SKM-1 (cell line): ENCODE measurements around the gene PTTG1IP.

Experiments used
- DNase-seq: peaks from one replicate; lab custom pipeline; 2025; ENCODE audit not compliant: unreplicated experiment; lab: John Stamatoyannopoulos, UW

PTTG1IP gene

GRCh38 chr21:44849616-44850130 lies 23.8 kb downstream of the PTTG1IP start:
- DNase-seq = no peak

- DNase-seq = no peak
These were observed 24.5 kb downstream of the PTTG1IP start for GRCh38 chr21:44848821-44849521.

- no peak for DNase-seq
These were observed 26.0 kb downstream of the PTTG1IP start for GRCh38 chr21:44847261-44848056.

DNA sequence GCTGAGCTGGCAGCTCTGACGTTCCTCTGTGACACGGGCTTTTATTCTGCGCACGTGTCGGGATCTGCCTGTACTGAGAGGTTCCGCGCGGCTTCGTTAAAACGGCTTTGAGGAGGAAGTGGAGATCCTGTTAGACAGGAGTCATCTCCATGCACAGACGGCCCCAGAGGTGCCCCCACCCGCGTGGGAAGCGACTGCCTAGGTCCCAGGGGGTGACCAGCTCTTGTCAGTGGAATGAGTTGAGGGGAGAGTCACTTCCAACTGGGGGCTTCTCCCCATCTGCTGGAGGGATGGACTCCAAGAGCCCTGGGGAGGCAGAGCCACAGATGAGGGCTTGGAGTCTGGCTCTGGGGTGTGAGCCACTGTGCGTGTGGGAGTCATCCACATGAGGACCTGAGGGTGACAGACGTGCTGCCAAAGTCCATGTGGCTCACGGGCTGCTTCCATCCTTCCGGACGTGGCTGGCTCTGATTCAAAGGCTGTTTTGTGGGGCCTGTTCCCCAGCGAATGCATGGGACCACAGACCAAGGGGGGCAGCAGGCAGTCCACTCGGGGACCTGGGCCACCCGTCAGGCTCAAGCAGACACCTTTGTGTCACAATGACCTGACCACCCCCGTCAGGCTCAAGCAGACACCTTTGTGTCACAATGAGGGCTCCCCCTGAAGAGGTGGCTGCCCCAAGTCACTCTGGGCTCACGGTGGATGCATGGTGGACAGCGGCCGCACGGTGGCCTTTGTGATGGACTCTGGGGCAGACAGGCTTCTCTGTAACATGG lies 26.8 kb downstream of the PTTG1IP start:
- DNase-seq = peak; percentile 22

DNA sequence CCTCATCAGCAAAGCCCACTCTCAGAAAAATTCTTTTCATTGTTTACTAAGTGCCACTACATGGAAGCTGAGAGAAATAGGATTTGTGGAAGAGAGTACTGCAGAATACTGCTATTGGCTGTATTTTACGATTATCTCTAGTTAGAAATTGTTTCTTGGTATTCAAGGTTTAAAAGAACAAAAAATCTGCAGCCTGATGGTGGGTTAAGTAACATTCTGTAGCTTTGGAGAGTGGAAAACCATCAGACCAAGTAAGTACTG lies 27.3 kb downstream of the PTTG1IP start:
- DNase-seq = no peak

GRCh38 chr21:44845418-44846223 lies 27.9 kb downstream of the PTTG1IP start:
- DNase-seq = peak; percentile 35

GRCh38 chr21:44844256-44844655 lies 29.2 kb downstream of the PTTG1IP start:
- DNase-seq = no peak

DNA sequence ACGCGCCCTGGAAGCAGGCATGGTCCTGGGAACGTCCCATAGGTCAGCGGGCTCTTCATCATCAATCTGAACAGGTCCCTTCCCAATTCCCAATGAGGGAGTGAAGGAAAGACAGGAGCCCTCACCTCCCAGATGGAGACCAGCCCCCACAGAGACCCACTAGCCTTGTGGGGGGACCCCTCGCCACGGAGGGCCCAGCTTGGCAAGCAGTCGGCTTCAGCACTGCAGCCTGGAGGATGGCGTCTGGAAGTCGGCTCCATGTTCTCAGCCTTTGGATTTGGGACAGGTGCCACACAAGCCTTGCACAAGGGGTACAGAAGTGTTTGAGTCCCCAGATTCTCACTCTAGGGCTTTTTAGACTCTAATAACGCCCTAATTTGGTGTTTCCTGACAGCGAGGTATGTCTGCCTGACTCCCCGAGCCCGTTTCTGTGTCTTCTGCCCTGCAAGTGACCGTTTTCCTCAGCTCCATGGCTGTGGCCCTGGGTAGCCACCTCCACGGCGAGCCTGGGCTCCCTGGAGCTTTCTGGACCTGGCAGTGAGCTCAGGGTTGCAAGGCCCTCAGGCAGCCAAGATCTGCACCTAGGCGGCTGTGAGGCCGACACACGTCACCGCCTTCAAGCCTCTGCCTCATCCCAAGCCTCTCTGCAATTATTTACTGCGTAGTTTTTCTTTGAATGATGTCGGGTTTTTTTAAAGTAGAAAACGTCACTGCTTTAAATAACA lies 30.6 kb downstream of the PTTG1IP start:
- DNase-seq = no peak

GRCh38 chr21:44842087-44842486 lies 31.4 kb downstream of the PTTG1IP start:
- DNase-seq = no peak

GRCh38 chr21:44840771-44841170 lies 32.7 kb downstream of the PTTG1IP start:
- DNase-seq = no peak

GRCh38 chr21:44838951-44839350 lies 34.5 kb downstream of the PTTG1IP start:
- no peak for DNase-seq

GRCh38 chr21:44838039-44838895 lies 35.2 kb downstream of the PTTG1IP start:
- DNase-seq = no peak

DNA sequence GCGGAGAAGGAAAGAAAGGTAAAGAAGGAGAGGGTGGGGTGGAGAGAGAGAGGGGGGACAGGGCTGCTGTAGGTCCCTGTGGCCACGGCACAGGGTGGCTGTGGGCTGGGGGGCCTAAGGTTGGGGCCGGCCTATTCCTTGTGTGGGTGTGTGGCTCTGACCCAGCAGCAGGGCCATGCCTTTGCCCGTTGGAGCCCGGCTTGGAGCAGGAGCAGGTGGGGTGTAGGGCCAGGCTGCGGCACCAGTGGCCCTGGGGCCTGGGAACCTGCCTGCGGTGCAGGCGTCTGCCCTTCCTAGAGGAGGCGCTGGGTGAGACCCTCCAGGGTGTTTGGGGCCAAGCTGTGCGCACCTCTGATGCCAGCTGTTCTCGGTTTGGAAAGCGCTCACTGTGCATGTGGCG lies 36.0 kb downstream of the PTTG1IP start:
- no peak for DNase-seq

DNA sequence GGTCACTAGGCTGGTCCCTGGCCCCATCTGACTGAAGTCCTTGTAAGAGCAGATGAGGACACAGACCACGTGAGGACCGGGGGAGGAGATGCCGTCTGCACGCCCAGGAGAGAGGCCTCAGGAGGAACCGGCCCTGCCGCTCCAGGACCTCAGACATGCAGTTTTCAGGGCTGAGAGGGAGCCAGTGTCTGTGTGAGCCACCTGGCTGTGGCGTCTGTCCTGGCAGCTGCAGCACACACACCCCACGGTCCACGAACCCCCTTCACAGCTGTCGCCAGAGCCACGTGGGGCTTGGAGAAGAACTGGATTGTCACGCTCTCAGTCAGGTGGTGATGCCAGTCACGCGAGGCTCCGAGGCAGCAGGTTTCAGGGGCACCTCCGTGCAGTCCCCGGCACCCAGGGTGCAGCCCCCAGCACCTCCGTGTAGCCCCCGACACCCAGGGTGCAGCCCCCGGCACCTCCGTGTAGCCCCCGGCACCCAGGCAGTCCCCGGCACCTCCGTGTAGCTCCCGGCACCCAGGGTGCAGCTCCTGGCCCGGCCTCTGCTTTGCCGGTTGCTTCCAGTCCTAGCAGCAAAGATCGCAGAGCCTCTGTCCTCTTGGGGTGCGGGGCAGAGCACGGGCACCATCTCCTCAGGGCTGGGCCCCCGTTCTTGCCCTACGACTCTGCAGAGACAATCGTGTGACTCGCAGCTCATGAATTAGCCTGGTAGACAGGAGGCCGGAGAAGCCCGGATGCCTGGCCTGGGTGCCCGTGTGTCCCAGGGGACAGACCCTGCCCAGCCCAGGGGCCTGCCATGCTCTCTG lies 36.6 kb downstream of the PTTG1IP start:
- peak; percentile 33 for DNase-seq

DNA sequence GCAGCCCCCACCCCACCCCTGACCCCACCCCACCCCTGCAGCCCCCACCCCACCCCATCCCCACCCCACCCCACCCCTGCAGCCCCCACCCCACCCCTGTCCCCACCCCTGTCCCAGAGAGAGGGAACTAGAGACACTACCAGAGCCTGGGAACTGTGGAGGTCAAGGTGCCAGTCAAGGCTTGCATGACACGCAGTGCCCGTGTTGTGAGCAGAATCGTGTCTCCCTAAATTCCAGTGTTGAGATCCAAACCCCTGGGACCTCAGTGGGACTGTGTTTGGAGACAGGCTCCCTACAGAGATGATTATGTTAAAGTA lies 37.2 kb downstream of the PTTG1IP start:
- no peak for DNase-seq

DNA sequence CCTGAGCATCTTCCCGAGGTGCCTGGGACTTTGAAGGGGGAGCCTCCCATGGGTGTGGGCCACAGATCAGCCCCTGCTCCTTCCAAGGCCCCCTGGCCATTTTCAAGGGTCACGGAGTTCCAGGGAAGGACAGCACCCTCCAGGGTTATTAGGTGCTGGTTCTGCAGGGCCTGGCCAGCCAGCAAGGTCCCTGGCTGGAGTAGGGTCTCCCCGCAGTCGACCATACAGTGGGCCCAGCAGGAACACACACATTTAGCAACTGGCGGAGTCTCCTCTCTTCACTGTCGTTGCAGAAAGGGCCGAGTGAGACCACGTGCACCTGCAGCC lies 37.9 kb downstream of the PTTG1IP start:
- DNase-seq = no peak

DNA sequence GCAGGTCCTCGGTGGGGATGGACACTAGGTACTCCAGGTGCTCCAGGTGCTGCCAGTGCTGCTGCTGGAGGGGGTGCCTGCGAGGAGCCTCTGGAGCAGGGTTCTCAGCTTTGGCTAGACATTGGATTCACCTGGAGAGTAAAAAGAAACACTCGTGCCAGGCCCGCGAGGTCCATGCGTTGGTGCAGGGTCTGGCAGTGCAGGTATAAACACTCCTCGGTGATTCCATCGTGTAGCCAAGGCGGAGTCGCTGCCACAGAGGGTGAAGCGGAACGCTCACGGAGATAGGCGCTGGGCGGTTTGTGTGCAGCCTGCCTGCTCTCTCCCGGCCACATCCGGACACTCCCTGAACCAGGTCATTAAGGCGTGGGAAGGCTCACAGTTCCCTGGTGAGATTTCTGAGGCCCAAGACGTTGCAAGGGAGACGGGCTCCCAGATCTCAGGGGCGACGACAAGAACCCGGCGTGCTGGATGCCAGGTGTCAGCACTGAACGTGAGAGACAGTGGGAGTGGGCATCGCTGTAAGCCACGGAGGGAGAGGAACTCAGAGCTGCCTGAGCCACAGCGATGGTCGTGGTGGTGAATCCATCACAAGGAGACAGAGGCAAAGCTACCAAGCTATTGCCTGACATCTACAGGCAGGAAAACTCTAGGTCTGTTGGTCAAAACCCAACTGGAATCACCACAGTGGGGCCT lies 38.4 kb downstream of the PTTG1IP start:
- DNase-seq = no peak

DNA sequence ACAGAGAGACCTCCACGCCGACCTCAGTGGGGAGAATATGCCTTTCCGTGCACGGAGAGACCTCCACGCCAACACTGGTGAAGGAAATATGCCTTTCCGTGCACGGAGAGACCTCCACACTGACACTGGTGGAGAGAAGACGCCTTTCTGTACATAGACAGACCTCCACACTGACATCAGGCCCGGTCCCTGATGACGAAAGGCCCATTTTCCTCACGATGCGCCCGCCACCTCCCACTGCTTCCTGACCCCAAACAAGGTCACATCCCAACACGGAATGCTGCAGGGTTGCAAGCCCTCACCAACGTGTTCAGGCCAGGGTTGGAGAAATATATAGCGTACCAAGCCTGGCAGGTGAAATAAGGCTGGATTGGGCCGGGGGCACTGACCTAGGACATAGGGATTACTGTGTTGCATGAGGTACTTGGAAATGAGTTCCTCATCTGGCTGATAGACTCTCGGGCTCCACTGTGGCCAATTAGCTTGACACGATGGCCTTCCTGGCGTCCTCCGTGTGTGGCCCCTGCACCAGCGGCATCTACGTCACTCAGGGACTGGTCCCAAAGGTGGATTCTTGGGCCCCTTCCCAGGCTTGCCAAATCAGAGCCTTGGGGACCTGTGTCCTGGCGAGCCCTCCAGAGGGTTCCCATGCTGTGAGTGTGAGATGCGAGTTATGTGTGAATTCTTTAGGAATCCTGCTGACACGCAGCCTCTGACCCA lies 39.1 kb downstream of the PTTG1IP start:
- DNase-seq = no peak
